ENCODE data around the gene CDH23.

The CDH23 gene

GRCh38 chr10:71629131-71629530, 232.4 kb downstream of the CDH23 start:
- no peak for DNase-seq (ENCODE audit: insufficient read length, low spot score)
- no peak for FAIRE-seq

GRCh38 chr10:71630168-71630567, 233.4 kb downstream of the CDH23 start:
- FAIRE-seq (no peak), DNase-seq (ENCODE audit: insufficient read length, low spot score) (no peak)

- DNase-seq (ENCODE audit: insufficient read length, low spot score): no peak
Measured at GRCh38 chr10:71631007-71631861, 234.5 kb downstream of the CDH23 start.

GRCh38 chr10:71632200-71632820, 235.6 kb downstream of the CDH23 start:
- DNase-seq (ENCODE audit: insufficient read length, low spot score) (no peak), FAIRE-seq (no peak)

More at GRCh38 chr10:71631007-71631861, 234.5 kb downstream of the CDH23 start:
- FAIRE-seq: no peak

GRCh38 chr10:71632896-71633600, 236.3 kb downstream of the CDH23 start:
- DNase-seq (ENCODE audit: insufficient read length, low spot score) (no peak), FAIRE-seq (no peak)

GRCh38 chr10:71633920-71634319, 237.2 kb downstream of the CDH23 start:
- no peak for FAIRE-seq
- DNase-seq (ENCODE audit: insufficient read length, low spot score): no peak

GRCh38 chr10:71634531-71635164, 237.9 kb downstream of the CDH23 start:
- no peak for FAIRE-seq
- no peak for DNase-seq (ENCODE audit: insufficient read length, low spot score)

GRCh38 chr10:71635251-71635866, 238.6 kb downstream of the CDH23 start:
- DNase-seq (ENCODE audit: insufficient read length, low spot score) (no peak), FAIRE-seq (no peak)

- DNase-seq (ENCODE audit: insufficient read length, low spot score) (no peak), FAIRE-seq (no peak)
Measured at GRCh38 chr10:71635867-71636266, 239.1 kb downstream of the CDH23 start.

- no peak for FAIRE-seq
- no peak for DNase-seq (ENCODE audit: insufficient read length, low spot score)
Measured at GRCh38 chr10:71636588-71636987, 239.9 kb downstream of the CDH23 start.

- DNase-seq (ENCODE audit: insufficient read length, low spot score) (no peak), FAIRE-seq (no peak)
Measured at GRCh38 chr10:71637305-71637704, 240.6 kb downstream of the CDH23 start.

- FAIRE-seq (no peak), DNase-seq (ENCODE audit: insufficient read length, low spot score) (no peak)
Measured at GRCh38 chr10:71638064-71638821, 241.5 kb downstream of the CDH23 start.

GRCh38 chr10:71638822-71639719, 242.4 kb downstream of the CDH23 start:
- no peak for FAIRE-seq

GRCh38 chr10:71640607-71641006, 243.9 kb downstream of the CDH23 start:
- DNase-seq (ENCODE audit: insufficient read length, low spot score) (no peak), FAIRE-seq (no peak)

More at GRCh38 chr10:71638822-71639719, 242.4 kb downstream of the CDH23 start:
- no peak for DNase-seq (ENCODE audit: insufficient read length, low spot score)

- DNase-seq (ENCODE audit: insufficient read length, low spot score): no peak
- FAIRE-seq: no peak
Measured at GRCh38 chr10:71641449-71641848, 244.7 kb downstream of the CDH23 start.

GRCh38 chr10:71641986-71642385, 245.3 kb downstream of the CDH23 start:
- no peak for FAIRE-seq
- no peak for DNase-seq (ENCODE audit: insufficient read length, low spot score)

- DNase-seq (ENCODE audit: insufficient read length, low spot score): no peak
- no peak for FAIRE-seq
Measured at GRCh38 chr10:71643904-71644303, 247.2 kb downstream of the CDH23 start.

- FAIRE-seq (no peak), DNase-seq (ENCODE audit: insufficient read length, low spot score) (no peak)
Measured at GRCh38 chr10:71644307-71645180, 247.8 kb downstream of the CDH23 start.
